SK-N-SH (cell line): ENCODE data around the gene NUDT22. TPM values are rescaled to one million over a fixed set of nuclear protein-coding genes. Genes with fewer than 3 reads are reported as not detected.
A peak's percentile ranks its signal among the peaks of the same experiment; 100 is the strongest.

Experiments
- CTCF ChIA-PET: fragments of 300-600, 350-600 bp; formaldehyde crosslinking; extraction: SDS; loops from one replicate; lab custom pipeline; 2021; lab: Yijun Ruan, JAX
- POLR2A ChIA-PET: fragments of 350-600 bp; sonication (Branson Sonifier 250); formaldehyde crosslinking; extraction: SDS; loops from one replicate; lab custom pipeline; 2020; ENCODE audit warnings: antibody characterized with exemption, inconsistent platforms; lab: Yijun Ruan, JAX
- DNase-seq: peaks from one replicate; pipeline ENCODE4 v3.0.0; 2012
- H2AFZ ChIP-seq: fragments of 200-600 bp; sonication (generic); 2 replicates; pipeline ENCODE4 v1.8.1; 2016; ENCODE audit warnings: antibody characterized with exemption, mild to moderate bottlenecking, low read depth
- H3F3A ChIP-seq: fragments of 200-600 bp; sonication (generic); replicated peaks from 2 replicates; pipeline ENCODE3; 2016; ENCODE audit warnings: antibody characterized with exemption, mild to moderate bottlenecking; ENCODE audit not compliant: insufficient read depth
- H3K27ac ChIP-seq, 2 experiments: fragments of 200-500 bp in 1 of 2; fragments of 200-600 bp in 1 of 2; sonication (Bioruptor generic) in 1 of 2; sonication (generic), shearing (Covaris generic) in 1 of 2; 2 replicates each; pipeline versions ENCODE4 v1.5.1 to v1.6.1; 2014 to 2016; ENCODE audit warnings: low read depth in 2 of 2, inconsistent platforms in 1 of 2, low read length in 1 of 2, mild to moderate bottlenecking in 1 of 2, mixed read lengths in 1 of 2
- H3K27me3 ChIP-seq: fragments of 200-600 bp; sonication (generic), shearing (Covaris generic); 2 replicates; pipeline ENCODE4 v1.6.1; 2016; ENCODE audit warnings: mixed run types; ENCODE audit not compliant: insufficient read depth
- H3K36me3 ChIP-seq, 2 experiments: fragments of 200-500 bp in 1 of 2; fragments of 200-600 bp in 1 of 2; sonication (Bioruptor generic) in 1 of 2; sonication (generic) in 1 of 2; replicated peaks in 1 of 2; 2 replicates each; pipeline versions ENCODE3 to v1.5.1; 2014 to 2016; ENCODE audit warnings: low read length in 1 of 2, mild to moderate bottlenecking in 1 of 2; ENCODE audit not compliant: insufficient read depth in 2 of 2, control insufficient read depth in 1 of 2
- H3K4me1 ChIP-seq, 2 experiments: fragments of 200-500 bp in 1 of 2; fragments of 200-600 bp in 1 of 2; sonication (Bioruptor generic) in 1 of 2; sonication (generic), shearing (Covaris generic) in 1 of 2; 2 replicates each; pipeline versions ENCODE4 v1.5.1 to v1.6.1; 2014 to 2016; ENCODE audit warnings: low read depth in 1 of 2, low read length in 1 of 2, mixed run types in 1 of 2; ENCODE audit not compliant: insufficient read depth in 2 of 2, control insufficient read depth in 1 of 2
- H3K4me2 ChIP-seq: fragments of 200-600 bp; sonication (generic), shearing (Covaris generic); 2 replicates; pipeline ENCODE4 v1.6.1; 2017; ENCODE audit warnings: mixed run types
- H3K4me3 ChIP-seq, 2 experiments: fragments of 200-500 bp in 1 of 2; fragments of 200-600 bp in 1 of 2; sonication (Bioruptor generic) in 1 of 2; sonication (generic), shearing (Covaris generic) in 1 of 2; 2 replicates each; pipeline versions ENCODE4 v1.5.1 to v1.8.1; 2014 to 2016; ENCODE audit warnings: low read depth in 2 of 2, inconsistent platforms in 1 of 2, low read length in 1 of 2, mild to moderate bottlenecking in 1 of 2, mixed read lengths in 1 of 2, moderate library complexity in 1 of 2
- H3K79me2 ChIP-seq: fragments of 200-600 bp; sonication (generic); 2 replicates; pipeline ENCODE4 v1.8.1; 2017; ENCODE audit warnings: mild to moderate bottlenecking; ENCODE audit not compliant: insufficient read depth
- H3K9ac ChIP-seq: fragments of 200-600 bp; sonication (generic); 2 replicates; pipeline ENCODE4 v1.6.1; 2017; ENCODE audit warnings: mixed run types
- H3K9me2 ChIP-seq: fragments of 200-600 bp; sonication (generic); 2 replicates; pipeline ENCODE4 v1.6.1; 2017; ENCODE audit warnings: mixed run types
- H3K9me3 ChIP-seq: fragments of 200-600 bp; sonication (generic); 2 replicates; pipeline ENCODE4 v1.6.1; 2017; ENCODE audit warnings: mixed run types, mild to moderate bottlenecking, moderate library complexity
- H4K20me1 ChIP-seq: fragments of 200-600 bp; sonication (generic); 2 replicates; pipeline ENCODE4 v1.6.1; 2017; ENCODE audit warnings: mild to moderate bottlenecking, mixed run types; ENCODE audit not compliant: insufficient read depth
- CHD2 ChIP-seq: fragments of 150-350 bp; IDR thresholded peaks from 2 replicates; pipeline ENCODE4 v1.6.1; 2018; ENCODE audit warnings: low read length; ENCODE audit not compliant: partially characterized antibody
- EP300 ChIP-seq, 2 experiments: IDR thresholded peaks; 2 replicates each; pipeline versions ENCODE4 v1.4.0 to v1.6.1; 2012; ENCODE audit warnings: borderline replicate concordance in 1 of 2, low read depth in 1 of 2, low read length in 1 of 2
- FOXJ3 ChIP-seq: sonication (generic); formaldehyde crosslinking; IDR thresholded peaks from 2 replicates; pipeline ENCODE4 v1.5.1; 2020; ENCODE audit warnings: mild to moderate bottlenecking, missing genetic modification reagents
- FOXM1 ChIP-seq: IDR thresholded peaks from 2 replicates; pipeline ENCODE4 v1.4.0; 2012; ENCODE audit warnings: low read depth, mild to moderate bottlenecking
- GABPA ChIP-seq: IDR thresholded peaks from 2 replicates; pipeline ENCODE4 v1.4.0; 2012; ENCODE audit warnings: low read depth, mild to moderate bottlenecking
- GATA2 ChIP-seq: sonication (generic); formaldehyde crosslinking; IDR thresholded peaks from 2 replicates; pipeline ENCODE4 v1.5.0; 2020; ENCODE audit warnings: mild to moderate bottlenecking, missing genetic modification reagents
- JUND ChIP-seq: IDR thresholded peaks from 2 replicates; pipeline ENCODE4 v1.4.0; 2012
- MEF2A ChIP-seq: IDR thresholded peaks from 2 replicates; pipeline ENCODE4 v1.4.0; 2012; ENCODE audit warnings: low read depth, borderline replicate concordance
- MXI1 ChIP-seq: IDR thresholded peaks from 2 replicates; pipeline ENCODE4 v1.6.1; 2012; ENCODE audit warnings: mild to moderate bottlenecking, low read depth, low read length, improper control_type of control experiment
- POLR2AphosphoS5 ChIP-seq: IDR thresholded peaks from 2 replicates; pipeline ENCODE4 v1.6.1; 2012; ENCODE audit warnings: low read depth, low read length
- RAD21 ChIP-seq: IDR thresholded peaks from 2 replicates; pipeline ENCODE4 v1.6.1; 2012; ENCODE audit warnings: mild to moderate bottlenecking, low read length
- SIN3A ChIP-seq: IDR thresholded peaks from 2 replicates; pipeline ENCODE4 v1.6.1; 2012; ENCODE audit warnings: low read depth, mild to moderate bottlenecking, low read length, moderate library complexity, borderline replicate concordance
- SMC3 ChIP-seq: IDR thresholded peaks from 2 replicates; pipeline ENCODE4 v1.6.1; 2012; ENCODE audit warnings: low read depth, low read length, improper control_type of control experiment
- TAF1 ChIP-seq: IDR thresholded peaks from 2 replicates; pipeline ENCODE4 v1.6.1; 2012; ENCODE audit warnings: low read depth, mild to moderate bottlenecking, low read length, moderate library complexity, borderline replicate concordance
- TCF12 ChIP-seq: IDR thresholded peaks from 2 replicates; pipeline ENCODE4 v1.4.0; 2012
- USF2 ChIP-seq: fragments of 150-350 bp; IDR thresholded peaks from 2 replicates; pipeline ENCODE4 v1.6.1; 2017; ENCODE audit warnings: antibody characterized with exemption, low read length, low read depth, borderline replicate concordance
- WGBS: methylation state at CpG from one replicate; pipeline ENCODE4 v1.1.6; 2017; ENCODE audit warnings: low lambda C conversion rate; 5-methylcytosine and 5-hydroxymethylcytosine counted together
- polyA plus RNA-seq, 3 experiments: library from polyadenylated mRNA; depleted of rRNA; stranded (reverse); fragments of >200 nt; gene quantifications; 2 replicates each; pipeline ENCODE4 v1.2.3, GENCODE V29; 2012

Gene NUDT22
- polyA plus RNA-seq, 1 of the 3 experiments (the other 2 are of a cell fraction) = 72.7 TPM

GRCh38 chr11:64211181-64211872, 14.7 kb upstream of the NUDT22 start:
- POLR2A ChIA-PET = interaction anchor here (0.6 to 1.4 kb wide), 2 partner anchors 12 to 383 kb away, joined by 3 to 5 read pairs; no protein-coding TSS in a partner anchor
- no peaks in the 10 kb centered on the region for H3K9me3 ChIP-seq
- H2AFZ ChIP-seq = no peak overlapping the region
- H3F3A ChIP-seq = peaks cover 3% of the 10 kb centered on the region
- no peaks in the 10 kb centered on the region for H3K9me2 ChIP-seq
- H4K20me1 ChIP-seq = no peaks in the 10 kb centered on the region
- CTCF ChIA-PET = interaction anchor here (2.1 kb wide), 1 partner anchor 93 kb away, joined by 5 read pairs; no protein-coding TSS in a partner anchor
- no peaks in the 10 kb centered on the region for H3K79me2 ChIP-seq
- no peaks in the 10 kb centered on the region for H3K27me3 ChIP-seq
- 91% methylated on average over 21 of the region's 30 CpGs for WGBS
- TF ChIP-seq JUND = no peak
- TF ChIP-seq GABPA = no peak
- no peak for TF ChIP-seq RAD21
- TF ChIP-seq FOXJ3 (CRISPR knock-in tag) = no peak
- no peak for TF ChIP-seq POLR2AphosphoS5
- no peak for TF ChIP-seq USF2
- TF ChIP-seq SIN3A = no peak
- TF ChIP-seq TAF1 = no peak
- TF ChIP-seq MXI1 = no peak
- TF ChIP-seq MEF2A = no peak
- TF ChIP-seq CHD2 = no peak
- no peak for TF ChIP-seq SMC3
- TF ChIP-seq EP300 (IDR thresholded peaks at IDR 0.05; ENCODE audit: borderline replicate concordance in 1 of 2, low read depth in 1 of 2, low read length in 1 of 2) = no peak
- no peak overlapping the region for H3K9ac ChIP-seq
- H3K4me3 ChIP-seq = no peak overlapping the region
- H3K4me2 ChIP-seq = no peak overlapping the region
- peaks cover 0 to 24% of the 10 kb centered on the region in 2 experiments; a peak in 3 of 4 replicates for H3K4me1 ChIP-seq
- H3K27ac ChIP-seq = no peak overlapping the region
- peak; percentile 26 for DNase-seq
- peaks cover 0 to 3% of the 10 kb centered on the region in 2 experiments for H3K36me3 ChIP-seq

- Histone ChIP-seq H3K4me3 (no peak overlapping the region), H2AFZ (no peak overlapping the region), H3K4me1 (peaks cover 3 to 13% of the 10 kb centered on the region in 2 experiments; a peak in 1 of 4 replicates), H3K9ac (no peak overlapping the region), H3K9me2 (no peaks in the 10 kb centered on the region), H3K27me3 (no peaks in the 10 kb centered on the region), H3K27ac (no peak overlapping the region), H3K9me3 (no peaks in the 10 kb centered on the region), H3F3A (peaks cover 5% of the 10 kb centered on the region), H3K4me2 (no peak overlapping the region), H3K79me2 (no peaks in the 10 kb centered on the region), H3K36me3 (no peaks in the 10 kb centered on the region), H4K20me1 (no peaks in the 10 kb centered on the region)
- CTCF ChIA-PET = interaction anchor here (0.7 to 5.7 kb wide), 5 partner anchors 11 to 84 kb away, joined by 3 to 50 read pairs (median 4); partner anchors contain the start of gene FERMT3
- POLR2A ChIA-PET = interaction anchor here (0.5 to 1.0 kb wide), 3 partner anchors 9 to 99 kb away, joined by 3 to 7 read pairs (median 4); no protein-coding TSS in a partner anchor
- peak; percentile 25 for DNase-seq
- no peak for TF ChIP-seq GATA2
- no peak for TF ChIP-seq TCF12
- TF ChIP-seq FOXM1 = no peak
- 90% methylated on average over 6 of the region's 6 CpGs for WGBS
Observed at GRCh38 chr11:64216879-64217278, 9.2 kb upstream of the NUDT22 start.
